ENCODE measurements around the gene MYPN. TPM values are rescaled to one million over a fixed set of nuclear protein-coding genes. Genes with fewer than 3 reads are reported as not detected.

The MYPN gene
- total RNA-seq, 1 experiment from 2014 or later: not detected

DNA sequence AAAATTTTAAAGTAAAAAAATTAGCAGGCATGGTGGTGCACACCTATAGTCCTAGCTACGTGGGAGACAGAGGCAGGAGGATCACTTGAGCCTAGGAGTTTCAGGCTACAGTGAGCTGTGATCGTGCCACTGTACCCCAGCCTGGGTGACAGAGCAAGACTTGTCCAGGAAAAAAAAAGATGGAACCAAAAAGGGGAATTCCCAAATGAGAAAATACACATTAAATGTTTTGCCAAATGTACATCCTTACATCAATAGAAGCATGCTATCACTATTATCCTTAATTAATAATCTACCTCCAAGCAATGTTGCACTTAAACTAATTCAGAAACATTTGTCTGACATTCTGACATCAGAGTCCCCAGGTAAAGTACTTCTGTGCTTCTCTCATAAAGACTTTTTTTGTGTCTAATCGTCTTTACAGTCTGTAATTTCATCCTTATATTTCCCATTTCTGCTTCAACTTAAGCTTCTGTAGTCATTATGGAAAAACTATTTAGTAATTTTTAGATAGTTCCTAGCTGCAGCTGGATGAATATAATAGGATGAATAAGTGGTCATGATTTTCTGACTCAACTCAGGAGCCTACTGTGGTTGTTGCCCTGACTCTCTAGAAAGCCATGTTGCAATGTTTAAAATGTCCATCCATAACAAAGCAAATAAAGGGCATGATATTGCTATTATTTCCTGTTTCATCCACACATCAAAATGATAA lies 57.7 kb downstream of the MYPN start:
- no peaks in the 10 kb centered on the region for H3K79me2 ChIP-seq (ENCODE audit: insufficient read depth, low read length)
- H3K27me3 Mint-ChIP-seq (ENCODE audit: low read depth): no peaks in the 10 kb centered on the region

More for the DNA sequence above, 57.7 kb downstream of the MYPN start:
- no peak overlapping the region for H3K4me2 ChIP-seq (ENCODE audit: insufficient read depth, insufficient read length, low read length)
- no peak overlapping the region for H3K23ac ChIP-seq (ENCODE audit: insufficient read length, low read depth, low read length)
- no peak overlapping the region for H3K14ac ChIP-seq (ENCODE audit: insufficient read depth, low read length)
- no CpG with 5 or more reads among the region's 3 CpGs for WGBS (ENCODE audit: extremely low coverage, insufficient read length, low lambda C conversion rate)
- Mint-ChIP-seq H3K27ac (no peak overlapping the region), H3K36me3 (ENCODE audit: insufficient read depth in 1 of 3, low read depth in 3 of 3) (peaks cover 0 to 3% (median 0%) of the 10 kb centered on the region in 3 experiments; a peak in 1 of 7 replicates), H3K9me3 (no peaks in the 10 kb centered on the region), H3K4me1 (no peaks in the 10 kb centered on the region), H3K4me3 (no peak overlapping the region)
- H4K8ac ChIP-seq (replicated peaks; ENCODE audit: insufficient read length, low read depth, low read length): no peak overlapping the region
- H3K79me1 ChIP-seq (ENCODE audit: insufficient read depth, low read depth, low read length, poor library complexity, severe bottlenecking): no peaks in the 10 kb centered on the region
- no peak overlapping the region for H3K27ac ChIP-seq (ENCODE audit: insufficient read length, low read depth, low read length)
- H4K91ac ChIP-seq (ENCODE audit: insufficient read length, low read depth, low read length): no peak overlapping the region
- H3K4me1 ChIP-seq (ENCODE audit: insufficient read depth, low read length): no peaks in the 10 kb centered on the region
- no peak overlapping the region for H2BK120ac ChIP-seq (ENCODE audit: low read depth, low read length, poor library complexity, severe bottlenecking)
- DNase-seq: no peak
- TF ChIP-seq, protein P1, sequence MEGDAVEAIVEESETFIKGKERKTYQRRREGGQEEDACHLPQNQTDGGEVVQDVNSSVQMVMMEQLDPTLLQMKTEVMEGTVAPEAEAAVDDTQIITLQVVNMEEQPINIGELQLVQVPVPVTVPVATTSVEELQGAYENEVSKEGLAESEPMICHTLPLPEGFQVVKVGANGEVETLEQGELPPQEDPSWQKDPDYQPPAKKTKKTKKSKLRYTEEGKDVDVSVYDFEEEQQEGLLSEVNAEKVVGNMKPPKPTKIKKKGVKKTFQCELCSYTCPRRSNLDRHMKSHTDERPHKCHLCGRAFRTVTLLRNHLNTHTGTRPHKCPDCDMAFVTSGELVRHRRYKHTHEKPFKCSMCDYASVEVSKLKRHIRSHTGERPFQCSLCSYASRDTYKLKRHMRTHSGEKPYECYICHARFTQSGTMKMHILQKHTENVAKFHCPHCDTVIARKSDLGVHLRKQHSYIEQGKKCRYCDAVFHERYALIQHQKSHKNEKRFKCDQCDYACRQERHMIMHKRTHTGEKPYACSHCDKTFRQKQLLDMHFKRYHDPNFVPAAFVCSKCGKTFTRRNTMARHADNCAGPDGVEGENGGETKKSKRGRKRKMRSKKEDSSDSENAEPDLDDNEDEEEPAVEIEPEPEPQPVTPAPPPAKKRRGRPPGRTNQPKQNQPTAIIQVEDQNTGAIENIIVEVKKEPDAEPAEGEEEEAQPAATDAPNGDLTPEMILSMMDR (conservative IDR thresholded peaks at IDR 0.05): no peak
- H3K18ac ChIP-seq (ENCODE audit: insufficient read length, low read depth, low read length): no peak overlapping the region
- H3K56ac ChIP-seq (ENCODE audit: insufficient read length, low read depth, low read length): no peak overlapping the region
- no peak overlapping the region for H4K5ac ChIP-seq (ENCODE audit: insufficient read length, low read depth, low read length)
- H3K23me2 ChIP-seq (ENCODE audit: insufficient read length, low read depth, low read length, poor library complexity, severe bottlenecking): no peaks in the 10 kb centered on the region
- no peak overlapping the region for H2BK15ac ChIP-seq (ENCODE audit: low read depth, low read length)
- H3K9ac ChIP-seq (ENCODE audit: extremely low read depth, insufficient read length, low read length): no peak overlapping the region
- no peak overlapping the region for H3T11ph ChIP-seq (ENCODE audit: low read length)
- H2AFZ ChIP-seq (ENCODE audit: low read length): no peak overlapping the region
- no peak overlapping the region for H2BK20ac ChIP-seq (ENCODE audit: low read depth, low read length, poor library complexity, severe bottlenecking)
- no peak overlapping the region for H3K4ac ChIP-seq (ENCODE audit: low read depth, low read length)
- no peaks in the 10 kb centered on the region for H4K20me1 ChIP-seq (ENCODE audit: control insufficient read depth, insufficient read depth, insufficient read length)
- H2AK5ac ChIP-seq (ENCODE audit: insufficient read length, low read length): no peak overlapping the region
- no peak overlapping the region for H2BK12ac ChIP-seq (ENCODE audit: insufficient read length, low read depth, low read length)
- no peaks in the 10 kb centered on the region for H3K9me3 ChIP-seq (ENCODE audit: control insufficient read depth, low read depth, low read length)
- H3K27me3 ChIP-seq (ENCODE audit: insufficient read depth, low read length): no peaks in the 10 kb centered on the region
- H2BK5ac ChIP-seq (ENCODE audit: insufficient read length, low read length): no peak overlapping the region

Data from H9 (cell line).